HG03066 (cell line): ENCODE results near the gene WRAP73.

Experiments used
- ATAC-seq: cut with Tn5 transposase; IDR thresholded peaks from one replicate; pipeline ENCODE4 v1.9.1; 2021; ENCODE audit warnings: low read depth; ENCODE audit not compliant: unreplicated experiment

The WRAP73 gene

DNA sequence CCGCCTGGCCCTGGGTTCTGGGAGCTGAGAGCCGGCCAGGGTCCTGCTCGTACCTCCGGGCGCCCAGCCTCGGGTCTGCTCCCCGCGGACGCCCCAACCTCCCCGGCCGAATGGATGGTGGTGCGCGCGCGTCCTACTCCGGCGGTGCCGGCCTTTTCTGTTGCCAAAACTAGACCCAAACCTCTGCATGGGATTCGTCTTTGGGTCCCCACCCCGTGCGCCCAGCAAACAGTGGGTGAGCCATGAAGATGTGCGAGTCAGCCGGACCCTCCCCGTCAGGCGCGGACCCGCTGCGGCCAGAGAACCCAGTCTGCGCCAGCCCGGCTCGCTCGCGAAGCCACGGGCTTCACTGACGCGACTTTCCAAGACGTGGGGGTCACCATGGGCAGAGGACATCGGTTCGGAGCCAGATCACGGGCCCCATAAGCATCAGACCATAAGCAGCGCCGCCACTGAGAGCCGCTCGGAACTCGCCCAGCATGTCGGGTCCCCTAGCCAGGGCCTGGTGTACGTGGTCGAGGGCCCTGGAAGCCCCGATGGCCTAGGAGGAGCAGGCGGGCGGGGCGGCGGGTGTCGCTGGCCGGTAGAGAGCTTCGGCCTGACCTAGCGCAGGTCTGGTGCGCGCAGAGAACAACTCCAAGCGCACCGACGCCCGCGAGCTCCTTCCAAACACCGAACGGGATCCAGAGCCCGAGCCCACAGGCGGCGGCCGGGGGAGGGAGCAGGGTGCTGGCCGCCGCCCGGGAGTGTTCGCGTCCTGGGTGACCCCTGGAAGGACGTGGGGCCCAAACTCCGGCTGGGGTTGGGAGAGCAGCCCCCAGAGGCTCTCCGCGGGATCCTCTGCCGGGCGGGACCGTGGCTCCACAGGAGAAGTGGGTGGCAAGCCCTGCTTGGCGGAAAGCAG lies 1.4 kb upstream of the WRAP73 start:
- ATAC-seq = no peak

- ATAC-seq = no peak
Measured at GRCh38 chr1:3650248-3651025, 534 bp upstream of the WRAP73 start.

DNA sequence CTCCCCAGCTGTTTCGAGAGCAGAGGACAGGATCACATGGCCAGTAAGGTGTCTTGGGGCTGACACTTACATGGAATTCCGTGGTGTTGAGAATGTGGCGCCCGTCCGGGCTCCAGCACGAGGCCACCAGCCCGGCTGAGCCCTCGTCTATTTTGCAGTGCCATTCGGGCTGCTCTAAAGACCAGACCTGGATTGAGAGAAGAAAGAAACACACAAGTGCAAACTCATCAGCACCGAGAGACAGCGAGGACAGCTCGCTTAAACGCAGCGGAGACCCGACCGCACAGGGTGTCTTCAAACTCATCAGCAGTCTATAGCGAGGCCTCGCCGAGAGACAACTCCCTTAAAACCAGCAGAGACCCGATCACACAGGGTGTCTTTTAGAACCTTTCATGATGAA lies 3.3 kb downstream of the WRAP73 start:
- no peak for ATAC-seq

DNA sequence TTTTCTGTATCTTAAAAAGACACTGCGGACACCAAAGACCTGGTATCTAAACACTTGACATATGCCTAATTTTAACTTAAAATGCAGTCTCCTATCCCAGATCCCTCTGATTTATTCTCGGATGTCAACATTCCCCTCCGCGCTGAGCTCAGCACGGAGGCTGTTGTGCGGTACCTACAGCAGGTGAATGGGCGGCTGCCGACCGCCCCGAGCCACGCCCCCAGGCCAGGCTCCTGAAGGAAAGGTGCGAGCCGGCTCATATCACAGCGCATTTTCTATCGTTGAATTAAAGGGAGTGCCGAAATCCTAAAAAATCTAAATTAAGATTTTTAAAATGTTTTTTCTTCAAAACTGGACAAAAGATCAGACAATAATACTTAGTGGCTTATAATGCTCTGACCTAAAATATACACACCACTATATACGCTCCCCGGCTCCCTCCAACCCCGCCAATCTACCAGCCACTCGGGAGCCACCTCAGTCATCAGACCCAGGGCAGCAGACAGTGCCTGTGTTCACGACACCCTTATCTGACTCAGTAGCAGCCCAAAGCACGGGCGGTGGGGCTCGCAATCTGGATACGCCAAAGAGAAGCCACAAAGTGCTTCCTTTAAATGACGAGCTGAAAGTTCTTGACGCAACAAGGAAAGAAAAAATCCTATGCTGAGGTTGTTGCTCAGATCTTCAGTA lies 4.1 kb downstream of the WRAP73 start:
- no peak for ATAC-seq

- ATAC-seq = no peak
Measured at GRCh38 chr1:3645247-3645646, 4.7 kb downstream of the WRAP73 start.

GRCh38 chr1:3644273-3644672 lies 5.6 kb downstream of the WRAP73 start:
- ATAC-seq = no peak

- ATAC-seq = no peak
Measured at GRCh38 chr1:3642919-3643675, 6.8 kb downstream of the WRAP73 start.

GRCh38 chr1:3641816-3642215 lies 8.1 kb downstream of the WRAP73 start:
- ATAC-seq = no peak

DNA sequence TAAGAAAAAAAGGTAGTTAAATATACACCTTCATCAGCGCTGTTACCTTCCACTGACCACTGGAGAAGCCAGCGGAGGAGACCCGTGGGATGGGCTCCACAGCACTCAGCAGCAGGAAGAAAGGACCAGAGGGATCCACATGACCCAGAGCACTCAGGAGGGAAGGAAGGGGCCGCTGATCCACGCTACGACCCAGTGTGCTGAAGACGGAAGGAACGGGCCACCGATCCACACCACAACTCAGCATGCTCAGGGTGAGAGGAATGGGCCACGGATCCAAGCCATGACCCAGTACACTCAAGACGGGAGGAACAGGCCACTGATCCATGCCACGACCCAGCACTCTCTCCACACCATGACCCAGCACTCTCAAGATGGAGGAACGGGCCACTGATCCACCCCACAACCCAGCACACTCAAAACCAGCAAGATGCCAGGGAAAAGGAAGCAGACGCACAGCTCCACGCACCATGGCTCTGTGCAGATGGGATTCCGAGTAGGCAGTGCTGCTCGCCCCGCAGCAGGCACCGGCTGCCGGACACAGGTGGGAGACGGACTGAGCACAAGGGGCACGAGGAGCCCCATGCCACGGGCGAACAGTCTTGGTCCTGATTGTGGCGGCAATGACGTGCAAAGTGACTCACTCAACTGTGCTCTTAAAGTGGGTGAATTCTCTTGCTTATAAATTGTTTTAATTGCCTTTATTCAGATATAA lies 8.7 kb downstream of the WRAP73 start:
- no peak for ATAC-seq

- no peak for ATAC-seq
Measured at GRCh38 chr1:3640121-3640837, 9.6 kb downstream of the WRAP73 start.

GRCh38 chr1:3639397-3639911 lies 10.4 kb downstream of the WRAP73 start:
- no peak for ATAC-seq

GRCh38 chr1:3638676-3639075 lies 11.2 kb downstream of the WRAP73 start:
- no peak for ATAC-seq

DNA sequence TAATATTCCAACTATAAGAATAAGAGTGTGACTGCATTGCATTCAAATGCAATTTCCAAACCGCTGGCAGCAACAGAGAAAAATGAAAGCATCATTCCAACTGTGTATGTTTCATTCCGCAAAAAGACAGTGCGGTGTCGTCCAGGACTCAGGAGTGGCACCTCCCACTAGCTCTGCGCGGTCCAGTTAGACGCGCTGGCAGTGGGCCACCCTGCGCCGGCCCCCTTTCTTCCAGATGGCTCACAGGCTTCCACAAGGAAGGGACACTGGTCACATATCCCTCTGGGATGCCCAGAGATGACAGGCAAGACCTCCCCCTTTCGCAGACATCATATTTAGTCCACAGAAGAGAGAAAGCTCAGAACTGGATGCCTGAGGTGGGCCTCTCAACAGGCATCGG lies 11.9 kb downstream of the WRAP73 start:
- ATAC-seq = no peak

DNA sequence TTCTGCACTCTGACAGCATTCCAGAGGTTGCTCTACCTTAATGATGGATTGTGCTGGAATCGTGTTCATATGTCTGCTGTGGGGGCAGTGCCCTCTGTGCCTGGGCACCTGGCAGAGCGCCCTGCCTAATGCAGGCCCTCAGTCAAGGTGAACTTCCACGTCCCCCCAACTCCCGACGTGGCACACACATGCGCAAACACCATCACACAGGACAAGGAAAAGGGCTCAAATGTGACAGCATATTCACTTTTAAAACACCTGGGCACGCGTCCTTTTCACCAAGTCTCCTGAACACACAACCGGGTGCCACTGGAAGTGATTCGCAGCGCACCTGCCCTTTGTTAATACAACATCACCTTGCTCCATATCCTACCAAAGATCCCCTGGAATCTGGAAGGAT lies 13.4 kb downstream of the WRAP73 start:
- ATAC-seq = no peak

- no peak for ATAC-seq
Measured at GRCh38 chr1:3636080-3636479, 13.8 kb downstream of the WRAP73 start.

GRCh38 chr1:3634059-3634800 lies 15.7 kb downstream of the WRAP73 start:
- no peak for ATAC-seq

- no peak for ATAC-seq
Measured at GRCh38 chr1:3633344-3634058, 16.4 kb downstream of the WRAP73 start.
